Measurements from ENCODE around the gene ZNF644.
"Not testable (repeated sequence)": the region's sequence is repeated elsewhere in the genome, so short reads cannot be mapped to it uniquely, and the experiment has no call there.

ZNF644 gene

GRCh38 chr1:90986953-90987352 lies 34.9 kb downstream of the ZNF644 start:
- no peak for DNase-seq (ENCODE audit: low read depth)

- no peak for DNase-seq (ENCODE audit: low read depth)
These were observed 44.3 kb downstream of the ZNF644 start for GRCh38 chr1:90977522-90977921.

GRCh38 chr1:90973897-90974798 lies 47.7 kb downstream of the ZNF644 start:
- no peak for DNase-seq (ENCODE audit: low read depth)

- no peak for DNase-seq (ENCODE audit: low read depth)
These were observed 51.6 kb downstream of the ZNF644 start for GRCh38 chr1:90970208-90970607.

- DNase-seq (ENCODE audit: low read depth): no peak
These were observed 52.6 kb downstream of the ZNF644 start for GRCh38 chr1:90969241-90969640.

GRCh38 chr1:90964444-90965035 lies 57.3 kb downstream of the ZNF644 start:
- DNase-seq (ENCODE audit: low read depth): no peak

- DNase-seq (ENCODE audit: low read depth): no peak
These were observed 58.2 kb downstream of the ZNF644 start for GRCh38 chr1:90963651-90964050.

- no peak for DNase-seq (ENCODE audit: low read depth)
These were observed 58.6 kb downstream of the ZNF644 start for GRCh38 chr1:90963236-90963635.

- DNase-seq (ENCODE audit: low read depth): no peak
These were observed 62.3 kb downstream of the ZNF644 start for GRCh38 chr1:90959352-90960206.

- no peak for DNase-seq (ENCODE audit: low read depth)
These were observed 64.3 kb downstream of the ZNF644 start for GRCh38 chr1:90957497-90957896.

GRCh38 chr1:90955769-90956168 lies 66.1 kb downstream of the ZNF644 start:
- DNase-seq (ENCODE audit: low read depth): no peak

GRCh38 chr1:90952906-90953305 lies 68.9 kb downstream of the ZNF644 start:
- no peak for DNase-seq (ENCODE audit: low read depth)

- DNase-seq (ENCODE audit: low read depth): no peak
These were observed 70.8 kb downstream of the ZNF644 start for GRCh38 chr1:90951009-90951408.

GRCh38 chr1:90948301-90948700 lies 73.5 kb downstream of the ZNF644 start:
- DNase-seq (ENCODE audit: low read depth): no peak

- DNase-seq (ENCODE audit: low read depth): no peak
These were observed 75.2 kb downstream of the ZNF644 start for GRCh38 chr1:90946630-90947029.

GRCh38 chr1:90945287-90945686 lies 76.5 kb downstream of the ZNF644 start:
- DNase-seq (ENCODE audit: low read depth): no peak

GRCh38 chr1:90943966-90944365 lies 77.9 kb downstream of the ZNF644 start:
- no peak for DNase-seq (ENCODE audit: low read depth)

- no peak for DNase-seq (ENCODE audit: low read depth)
These were observed 81.1 kb downstream of the ZNF644 start for GRCh38 chr1:90940746-90941145.

- no peak for DNase-seq (ENCODE audit: low read depth)
These were observed 85.1 kb downstream of the ZNF644 start for GRCh38 chr1:90936731-90937130.

GRCh38 chr1:90936061-90936460 lies 85.8 kb downstream of the ZNF644 start:
- DNase-seq (ENCODE audit: low read depth): no peak

GRCh38 chr1:90928231-90928630 lies 93.6 kb downstream of the ZNF644 start:
- DNase-seq (ENCODE audit: low read depth): not testable (repeated sequence)

- DNase-seq (ENCODE audit: low read depth): not testable (repeated sequence)
These were observed 94.2 kb downstream of the ZNF644 start for GRCh38 chr1:90927674-90928073.

- DNase-seq (ENCODE audit: low read depth): no peak
These were observed 94.9 kb downstream of the ZNF644 start for GRCh38 chr1:90926971-90927370.

Data from stimulated activated CD8-positive, alpha-beta memory T cell treated with anti-CD3 and anti-CD28 coated beads, Interleukin-7, amount 100 ng/mL, for 24 hours (primary cell).